HepG2 (cell line): ENCODE measurements around the gene ITPR1. TPM values are rescaled to one million over a fixed set of nuclear protein-coding genes. Genes with fewer than 3 reads are reported as not detected.

ENCODE experiments used
- ATF1 ChIP-seq: IDR thresholded peaks from 2 replicates; pipeline ENCODE4 v1.6.1; 2016; ENCODE audit warnings: mild to moderate bottlenecking, control low read depth
- ESRRA ChIP-seq: sonication (generic); formaldehyde crosslinking; IDR thresholded peaks from 2 replicates; pipeline ENCODE4 v1.5.1; 2020; ENCODE audit warnings: mild to moderate bottlenecking, low read depth, missing genetic modification reagents
- FOXM1 ChIP-seq: sonication (generic); formaldehyde crosslinking; IDR thresholded peaks from 2 replicates; pipeline ENCODE4 v1.5.0; 2020; ENCODE audit warnings: missing genetic modification reagents
- HES4 ChIP-seq: sonication (generic); formaldehyde crosslinking; IDR thresholded peaks from 2 replicates; pipeline ENCODE4 v1.9.0; 2021; ENCODE audit warnings: mild to moderate bottlenecking, missing genetic modification reagents, borderline replicate concordance
- HOXD1 ChIP-seq: sonication (generic); formaldehyde crosslinking; IDR thresholded peaks from 2 replicates; pipeline ENCODE4 v1.5.0; 2020; ENCODE audit warnings: missing genetic modification reagents
- ZFP36L1 ChIP-seq: sonication (generic); formaldehyde crosslinking; IDR thresholded peaks from 2 replicates; pipeline ENCODE4 v1.8.0; 2022; ENCODE audit warnings: mild to moderate bottlenecking, missing genetic modification reagents, moderate library complexity
- ZFX ChIP-seq: sonication (generic); formaldehyde crosslinking; IDR thresholded peaks from 2 replicates; pipeline ENCODE4 v1.4.0; 2020; ENCODE audit warnings: mild to moderate bottlenecking, low read depth, missing genetic modification reagents, moderate library complexity
- ZMYM3 ChIP-seq: sonication (generic); formaldehyde crosslinking; IDR thresholded peaks from 2 replicates; pipeline ENCODE4 v1.5.1; 2020; ENCODE audit warnings: mild to moderate bottlenecking, missing genetic modification reagents
- ZNF407 ChIP-seq: sonication (generic); formaldehyde crosslinking; IDR thresholded peaks from one replicate; pipeline ENCODE4 v1.5.1; 2020; ENCODE audit warnings: mild to moderate bottlenecking, missing genetic modification reagents; ENCODE audit errors: not compliant biosample characterization
- ZNF710 ChIP-seq: sonication (generic); formaldehyde crosslinking; IDR thresholded peaks from 2 replicates; pipeline ENCODE4 v1.5.0; 2020; ENCODE audit warnings: mild to moderate bottlenecking, missing genetic modification reagents, borderline replicate concordance
- polyA plus RNA-seq, 8 experiments: library from polyadenylated mRNA; depleted of rRNA in 3 of 8; stranded (reverse) in 7 of 8; unstranded in 1 of 8; fragments of >200 nt; fragmentation: Illumina TruSeq in 4 of 8; extraction: Trizol in 4 of 8; gene quantifications; 2 replicates each; pipeline versions ENCODE4 v1.2.1 to v1.2.3, GENCODE V29; 2011 to 2016; ENCODE audit warnings: low read depth in 4 of 8, missing spikeins in 1 of 8, mixed read lengths in 1 of 8; ENCODE audit not compliant: insufficient read depth in 1 of 8
- total RNA-seq, 5 experiments: library from RNA; depleted of rRNA; stranded (reverse); fragments of >200 nt; fragmentation: Illumina TruSeq; extraction: Trizol; gene quantifications; 2 replicates each; pipeline ENCODE4 v1.2.3, GENCODE V29; 2016; ENCODE audit warnings: low read depth in 1 of 5
- TF ChIP-seq, protein P1 (sequence below): sonication (generic); formaldehyde crosslinking; IDR thresholded peaks from 2 replicates; pipeline ENCODE4 v1.5.0; 2020; ENCODE audit warnings: missing genetic modification reagents
- TF ChIP-seq, protein P2 (sequence below): sonication (generic); formaldehyde crosslinking; IDR thresholded peaks from 2 replicates; pipeline ENCODE4 v1.8.0; 2022; ENCODE audit warnings: mild to moderate bottlenecking, missing genetic modification reagents

Gene ITPR1
- total and polyA plus RNA-seq, 2 of the 13 experiments (the other 11 are each of a cell fraction or from before 2014, with no cell fraction given) = 10.0 to 11.4 TPM

- TF ChIP-seq FOXM1 (CRISPR knock-in tag) (no peak), ATF1 (CRISPR knock-in tag) (peak; percentile 26; the same call in 1 of the 2 replicates), HES4 (CRISPR knock-in tag) (no peak), ZFP36L1 (CRISPR knock-in tag) (0 out of 2 replicates have a peak, but pooled peaks have one; percentile 51), ZNF710 (CRISPR knock-in tag) (no peak), ZMYM3 (CRISPR knock-in tag) (0 out of 2 replicates have a peak, but pooled peaks have one; percentile 34), ESRRA (no peak), HOXD1 (CRISPR knock-in tag) (no peak), ZNF407 (CRISPR knock-in tag) (no peak), ZFX (CRISPR knock-in tag) (no peak)
- TF ChIP-seq, protein P1, sequence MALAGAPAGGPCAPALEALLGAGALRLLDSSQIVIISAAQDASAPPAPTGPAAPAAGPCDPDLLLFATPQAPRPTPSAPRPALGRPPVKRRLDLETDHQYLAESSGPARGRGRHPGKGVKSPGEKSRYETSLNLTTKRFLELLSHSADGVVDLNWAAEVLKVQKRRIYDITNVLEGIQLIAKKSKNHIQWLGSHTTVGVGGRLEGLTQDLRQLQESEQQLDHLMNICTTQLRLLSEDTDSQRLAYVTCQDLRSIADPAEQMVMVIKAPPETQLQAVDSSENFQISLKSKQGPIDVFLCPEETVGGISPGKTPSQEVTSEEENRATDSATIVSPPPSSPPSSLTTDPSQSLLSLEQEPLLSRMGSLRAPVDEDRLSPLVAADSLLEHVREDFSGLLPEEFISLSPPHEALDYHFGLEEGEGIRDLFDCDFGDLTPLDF (CRISPR knock-in tag) = no peak
- TF ChIP-seq, protein P2, sequence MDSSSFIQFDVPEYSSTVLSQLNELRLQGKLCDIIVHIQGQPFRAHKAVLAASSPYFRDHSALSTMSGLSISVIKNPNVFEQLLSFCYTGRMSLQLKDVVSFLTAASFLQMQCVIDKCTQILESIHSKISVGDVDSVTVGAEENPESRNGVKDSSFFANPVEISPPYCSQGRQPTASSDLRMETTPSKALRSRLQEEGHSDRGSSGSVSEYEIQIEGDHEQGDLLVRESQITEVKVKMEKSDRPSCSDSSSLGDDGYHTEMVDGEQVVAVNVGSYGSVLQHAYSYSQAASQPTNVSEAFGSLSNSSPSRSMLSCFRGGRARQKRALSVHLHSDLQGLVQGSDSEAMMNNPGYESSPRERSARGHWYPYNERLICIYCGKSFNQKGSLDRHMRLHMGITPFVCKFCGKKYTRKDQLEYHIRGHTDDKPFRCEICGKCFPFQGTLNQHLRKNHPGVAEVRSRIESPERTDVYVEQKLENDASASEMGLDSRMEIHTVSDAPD (CRISPR knock-in tag) = no peak
These were observed 227.3 kb downstream of the ITPR1 start (continued) for GRCh38 chr3:4720316-4721075.
